GM10266 (cell line): ENCODE data around the gene PC.

ENCODE experiments used
- DNase-seq: peaks from one replicate; pipeline ENCODE4 v3.0.0; 2012; ENCODE audit errors: extremely low spot score
- TF ChIP-seq, protein P1 (sequence below): IDR thresholded peaks from 2 replicates; pipeline ENCODE4 v1.5.1; 2012; ENCODE audit warnings: mild to moderate bottlenecking, low read depth; ENCODE audit not compliant: control insufficient read depth, insufficient read depth; ENCODE audit errors: missing control alignments

PC gene

GRCh38 chr11:66985508-66986177 lies 27.5 kb upstream of the PC start:
- DNase-seq: no peak
- TF ChIP-seq, protein P1, sequence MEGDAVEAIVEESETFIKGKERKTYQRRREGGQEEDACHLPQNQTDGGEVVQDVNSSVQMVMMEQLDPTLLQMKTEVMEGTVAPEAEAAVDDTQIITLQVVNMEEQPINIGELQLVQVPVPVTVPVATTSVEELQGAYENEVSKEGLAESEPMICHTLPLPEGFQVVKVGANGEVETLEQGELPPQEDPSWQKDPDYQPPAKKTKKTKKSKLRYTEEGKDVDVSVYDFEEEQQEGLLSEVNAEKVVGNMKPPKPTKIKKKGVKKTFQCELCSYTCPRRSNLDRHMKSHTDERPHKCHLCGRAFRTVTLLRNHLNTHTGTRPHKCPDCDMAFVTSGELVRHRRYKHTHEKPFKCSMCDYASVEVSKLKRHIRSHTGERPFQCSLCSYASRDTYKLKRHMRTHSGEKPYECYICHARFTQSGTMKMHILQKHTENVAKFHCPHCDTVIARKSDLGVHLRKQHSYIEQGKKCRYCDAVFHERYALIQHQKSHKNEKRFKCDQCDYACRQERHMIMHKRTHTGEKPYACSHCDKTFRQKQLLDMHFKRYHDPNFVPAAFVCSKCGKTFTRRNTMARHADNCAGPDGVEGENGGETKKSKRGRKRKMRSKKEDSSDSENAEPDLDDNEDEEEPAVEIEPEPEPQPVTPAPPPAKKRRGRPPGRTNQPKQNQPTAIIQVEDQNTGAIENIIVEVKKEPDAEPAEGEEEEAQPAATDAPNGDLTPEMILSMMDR: no peak

DNA sequence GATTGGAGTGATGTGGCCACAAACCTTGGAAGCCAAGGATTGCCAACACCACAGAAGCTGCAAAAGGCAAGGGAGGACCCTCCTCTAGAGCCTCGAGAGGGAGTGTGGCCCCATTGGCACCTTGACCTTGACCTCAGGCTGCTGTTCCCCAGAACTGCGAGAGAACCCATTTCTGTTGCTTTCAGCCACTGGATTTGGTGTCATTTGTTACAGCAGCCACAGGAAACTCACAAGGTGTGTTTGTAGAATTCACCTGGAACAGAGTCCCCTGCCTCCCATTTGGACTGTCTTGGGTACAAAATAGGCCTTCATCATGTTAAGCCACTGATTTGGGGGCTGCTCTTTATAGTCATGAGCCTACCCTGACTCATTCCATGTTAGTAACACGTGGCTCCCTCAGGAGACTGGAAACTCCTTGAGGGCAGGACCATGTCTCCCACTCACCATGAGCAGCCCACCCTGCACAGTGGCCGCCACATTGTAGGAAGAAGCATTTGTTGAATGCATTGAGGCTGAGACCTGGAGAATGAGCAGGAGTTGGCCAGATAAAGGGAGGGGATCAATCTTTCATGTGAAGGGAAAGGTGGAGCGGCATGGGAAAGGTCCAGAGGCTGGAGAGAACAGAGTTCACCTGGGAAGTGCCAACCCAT lies 25.2 kb upstream of the PC start:
- DNase-seq: no peak
- TF ChIP-seq, protein P1: no peak

DNA sequence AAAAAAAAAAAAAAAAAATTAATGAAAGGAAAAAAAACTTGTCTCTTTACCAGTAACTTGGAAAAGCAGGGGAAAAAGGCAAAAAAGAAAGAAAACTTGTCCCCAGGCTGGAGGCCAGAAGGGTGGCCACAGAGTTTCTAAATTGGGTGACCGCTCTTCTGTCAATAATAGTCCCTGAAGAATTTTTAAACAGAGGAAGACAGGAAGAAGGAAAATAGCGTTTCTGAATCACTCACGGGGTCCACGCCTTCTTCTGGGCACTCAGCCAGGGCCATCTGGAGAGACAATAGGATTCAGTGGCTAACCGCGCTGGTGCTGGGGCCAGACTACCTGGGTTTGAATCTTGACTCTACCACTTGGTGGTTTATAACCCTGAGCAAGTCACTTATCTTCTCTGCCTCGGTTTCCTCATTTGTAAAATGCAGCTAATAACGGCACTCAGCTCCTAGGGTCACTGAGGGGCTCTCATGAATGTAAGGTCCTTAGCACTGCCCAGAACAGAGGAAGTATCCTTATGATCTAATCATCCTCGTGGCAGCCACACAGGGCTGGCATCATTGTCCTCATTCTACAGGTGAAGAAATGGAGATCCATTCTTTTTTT lies 23.9 kb upstream of the PC start:
- TF ChIP-seq, protein P1: no peak

GRCh38 chr11:66979336-66979980 lies 21.3 kb upstream of the PC start:
- DNase-seq: no peak

More for the DNA sequence above, 23.9 kb upstream of the PC start:
- DNase-seq: no peak

DNA sequence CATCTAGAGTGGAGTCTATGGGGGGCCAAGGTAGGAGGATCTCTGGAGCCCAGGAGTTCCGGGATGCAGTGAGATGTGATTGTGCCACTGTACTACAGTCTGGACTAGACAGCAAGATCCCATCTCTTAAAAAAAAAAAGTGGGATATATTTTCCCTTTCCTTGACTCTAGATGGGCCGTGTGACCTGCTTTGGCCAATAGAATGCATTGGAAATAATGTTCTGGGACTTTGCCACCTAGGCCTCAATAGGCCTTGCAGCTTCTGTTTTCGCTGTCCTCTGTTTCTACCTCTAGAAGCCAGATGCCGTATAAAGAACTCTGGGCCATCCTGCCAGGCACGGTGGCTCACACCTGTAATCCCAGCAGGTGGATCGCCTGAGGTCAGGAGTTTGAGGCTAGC lies 20.5 kb upstream of the PC start:
- no peak for DNase-seq
- TF ChIP-seq, protein P1: no peak

More at GRCh38 chr11:66979336-66979980, 21.3 kb upstream of the PC start:
- TF ChIP-seq, protein P1: no peak

- TF ChIP-seq, protein P1: no peak
- no peak for DNase-seq
These were observed 20.0 kb upstream of the PC start for GRCh38 chr11:66978229-66978628.
